ENCODE results near the gene NR3C1.

The NR3C1 gene

DNA sequence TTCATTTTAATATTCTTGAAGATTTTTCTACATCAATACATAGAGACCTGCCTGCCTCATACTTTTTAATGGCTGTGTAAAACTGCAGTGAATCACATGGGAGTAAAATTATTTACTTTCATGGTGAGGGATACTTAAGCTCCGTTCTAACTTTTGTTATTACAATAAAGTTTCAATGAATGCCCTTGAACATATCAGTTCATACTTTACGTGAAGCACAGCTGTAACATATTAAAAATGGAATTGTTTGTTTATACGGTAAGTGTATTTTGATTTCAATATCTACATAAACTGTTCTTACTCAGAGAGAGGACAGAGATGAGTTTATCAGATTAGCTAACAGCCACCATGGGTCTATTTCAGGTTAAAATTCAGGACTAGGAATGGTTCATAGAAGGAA is 155.1 kb downstream of the NR3C1 start:
- Histone ChIP-seq H3K27ac (no peak overlapping the region), H3K4me3 (no peak overlapping the region)

- Histone ChIP-seq H3K4me3 (no peak overlapping the region), H3K27ac (no peak overlapping the region)
These were observed 156.2 kb downstream of the NR3C1 start for GRCh38 chr5:143247134-143247815.

DNA sequence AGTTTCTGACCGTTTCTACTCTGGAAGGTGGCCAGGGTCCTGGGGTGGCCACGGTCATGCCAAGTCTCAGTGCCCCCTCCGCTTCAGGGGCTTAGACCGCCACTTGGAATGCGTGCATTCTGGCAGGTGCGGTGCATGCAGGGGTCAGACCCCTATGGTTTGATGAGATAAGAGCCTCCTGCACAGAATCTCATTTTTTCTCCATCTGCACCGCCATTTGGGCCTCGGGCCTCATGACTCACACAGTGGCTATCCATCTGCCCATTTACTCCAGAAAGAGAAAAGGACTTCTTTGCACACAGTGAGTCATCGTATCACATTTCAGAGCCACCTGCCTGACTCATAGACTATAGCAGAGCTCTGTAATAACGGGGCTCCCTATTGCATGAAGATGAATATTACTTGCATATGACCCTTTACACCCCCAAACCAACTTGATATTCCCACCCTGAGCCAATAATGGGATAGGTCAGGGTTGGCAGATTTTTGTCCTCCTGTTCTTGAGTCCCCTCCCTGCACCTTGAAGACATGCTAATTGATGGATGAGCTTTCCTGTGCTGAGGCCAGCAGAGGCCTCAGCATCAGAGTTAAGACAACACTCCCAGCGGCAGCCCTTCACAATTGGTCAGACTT is 157.4 kb downstream of the NR3C1 start:
- Histone ChIP-seq H3K27ac (no peak overlapping the region), H3K4me3 (no peak overlapping the region)

GRCh38 chr5:143244990-143245389 is 158.5 kb downstream of the NR3C1 start:
- no peak overlapping the region for H3K4me3 ChIP-seq
- peak overlapping the region in 12 of 21 experiments; percentile 36 to 84 (median 65) for H3K27ac ChIP-seq

GRCh38 chr5:143244000-143244736 is 159.3 kb downstream of the NR3C1 start:
- peak overlapping the region in 16 of 21 experiments; percentile 24 to 84 (median 59) for H3K27ac ChIP-seq
- H3K4me3 ChIP-seq: no peak overlapping the region

GRCh38 chr5:143243103-143243502 is 160.4 kb downstream of the NR3C1 start:
- Histone ChIP-seq H3K27ac (peak overlapping the region in 8 of 21 experiments; percentile 6 to 84 (median 50)), H3K4me3 (no peak overlapping the region)

DNA sequence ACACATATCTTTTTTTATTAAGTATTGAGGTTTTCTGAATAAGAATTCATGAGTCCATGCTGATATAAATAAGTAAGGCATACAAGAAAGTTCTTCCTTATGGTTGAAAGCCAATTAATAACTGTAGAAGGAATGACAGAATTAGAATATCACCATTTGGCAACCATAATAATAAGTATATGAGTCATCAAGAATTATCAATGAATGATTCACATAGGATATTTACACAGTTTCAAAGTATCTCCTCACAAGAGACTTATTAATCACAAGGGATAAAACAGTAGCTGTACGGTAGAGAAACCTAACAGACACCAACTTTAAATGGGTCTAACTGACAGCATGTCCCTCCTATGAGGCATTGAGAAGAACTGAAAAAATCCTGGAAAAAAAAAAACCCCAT is 161.6 kb downstream of the NR3C1 start:
- Histone ChIP-seq H3K27ac (no peak overlapping the region), H3K4me3 (no peak overlapping the region)

- Histone ChIP-seq H3K27ac (no peak overlapping the region), H3K4me3 (no peak overlapping the region)
These were observed 163.5 kb downstream of the NR3C1 start for GRCh38 chr5:143239882-143240518.

GRCh38 chr5:143238620-143239019 is 164.9 kb downstream of the NR3C1 start:
- H3K4me3 ChIP-seq: no peak overlapping the region
- H3K27ac ChIP-seq: no peak overlapping the region

DNA sequence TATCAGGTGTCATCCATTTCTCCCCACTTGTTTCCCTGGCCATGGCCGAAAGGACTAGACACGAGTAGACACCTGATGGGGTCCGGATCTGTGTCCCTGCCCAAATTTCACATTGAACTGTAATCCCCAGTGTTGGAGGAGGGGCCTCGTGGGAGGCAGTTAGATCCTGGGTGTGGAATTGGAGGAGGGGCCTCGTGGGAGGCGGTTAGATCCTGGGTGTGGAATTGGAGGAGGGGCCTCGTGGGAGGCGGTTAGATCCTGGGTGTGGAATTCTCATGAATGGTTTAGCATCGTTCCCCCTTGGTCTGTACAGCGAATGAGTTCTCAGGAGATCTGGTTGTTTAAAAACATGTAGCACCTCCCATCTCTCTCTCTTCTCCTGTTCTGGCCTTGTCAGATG is 165.8 kb downstream of the NR3C1 start:
- H3K27ac ChIP-seq: no peak overlapping the region
- no peak overlapping the region for H3K4me3 ChIP-seq

GRCh38 chr5:143236682-143237081 is 166.8 kb downstream of the NR3C1 start:
- Histone ChIP-seq H3K4me3 (no peak overlapping the region), H3K27ac (no peak overlapping the region)

- Histone ChIP-seq H3K4me3 (no peak overlapping the region), H3K27ac (peak overlapping the region in 11 of 21 experiments; percentile 11 to 80 (median 59))
These were observed 168.1 kb downstream of the NR3C1 start for GRCh38 chr5:143235423-143235822.

GRCh38 chr5:143234162-143234842 is 169.2 kb downstream of the NR3C1 start:
- H3K27ac ChIP-seq: peak overlapping the region in 11 of 21 experiments; percentile 22 to 80 (median 56)
- H3K4me3 ChIP-seq: no peak overlapping the region

DNA sequence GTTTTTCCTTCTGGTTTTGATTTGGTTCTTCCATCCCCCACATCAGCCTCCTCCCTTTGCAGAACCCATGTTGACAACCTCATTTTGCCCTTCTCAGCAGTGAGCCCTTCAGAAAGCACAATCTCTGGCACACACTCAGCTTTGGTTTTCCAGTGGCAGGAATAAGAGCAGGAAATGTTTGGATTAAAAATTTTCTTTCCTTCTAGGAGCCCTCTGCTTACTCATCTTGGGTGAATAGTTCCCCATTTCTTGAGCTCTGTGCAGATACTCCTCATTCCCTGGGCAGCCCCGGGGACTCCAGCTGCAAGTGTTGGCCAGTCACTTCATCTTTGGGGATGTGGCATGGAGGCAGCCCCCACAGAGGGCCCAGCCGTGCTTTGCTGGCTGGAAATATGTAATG is 170.5 kb downstream of the NR3C1 start:
- H3K27ac ChIP-seq: peak overlapping the region in 1 of 21 experiments; percentile 27
- H3K4me3 ChIP-seq: no peak overlapping the region

DNA sequence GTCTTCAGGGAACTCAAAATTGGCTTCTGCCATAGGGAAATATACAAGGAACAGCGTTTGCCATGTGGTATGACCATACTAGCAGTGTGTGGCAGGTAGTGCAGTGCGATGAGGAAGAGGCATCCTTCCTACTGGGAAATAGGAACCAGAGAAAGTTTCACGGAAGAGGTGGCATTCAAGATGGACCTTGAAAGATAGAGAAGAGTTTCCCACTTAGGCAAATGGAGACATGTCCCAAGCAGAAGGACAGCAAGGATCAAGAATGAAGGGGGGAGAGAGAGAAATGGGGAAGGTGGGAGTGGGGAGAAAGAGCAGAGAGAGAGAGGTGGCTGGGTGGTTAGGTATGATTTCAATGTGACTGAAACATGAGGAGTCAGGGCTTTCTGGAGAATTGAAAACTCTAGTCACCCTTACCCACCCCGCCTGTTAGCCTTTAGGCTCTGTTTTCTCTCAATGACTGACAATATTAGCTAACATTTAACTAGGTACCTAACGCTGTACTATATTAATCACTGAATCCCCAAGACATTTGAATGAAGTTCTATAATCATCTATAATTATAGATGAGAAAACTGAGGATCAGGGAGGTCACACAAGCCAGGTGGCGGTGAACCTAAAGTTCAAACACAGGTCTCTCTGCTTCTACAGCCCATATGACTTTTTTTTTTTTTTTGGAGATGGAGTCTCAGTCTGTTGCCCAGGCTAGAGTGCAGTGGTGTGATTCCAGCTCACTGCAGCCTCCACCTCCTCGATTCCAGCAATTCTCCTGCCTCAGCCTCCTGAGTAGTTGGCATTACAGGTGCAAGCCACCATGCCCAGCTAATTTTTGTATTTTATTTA is 171.3 kb downstream of the NR3C1 start:
- Histone ChIP-seq H3K27ac (peak overlapping the region in 2 of 21 experiments; percentile 28 to 63), H3K4me3 (no peak overlapping the region)

GRCh38 chr5:143231416-143231815 is 172.1 kb downstream of the NR3C1 start:
- no peak overlapping the region for H3K4me3 ChIP-seq

DNA sequence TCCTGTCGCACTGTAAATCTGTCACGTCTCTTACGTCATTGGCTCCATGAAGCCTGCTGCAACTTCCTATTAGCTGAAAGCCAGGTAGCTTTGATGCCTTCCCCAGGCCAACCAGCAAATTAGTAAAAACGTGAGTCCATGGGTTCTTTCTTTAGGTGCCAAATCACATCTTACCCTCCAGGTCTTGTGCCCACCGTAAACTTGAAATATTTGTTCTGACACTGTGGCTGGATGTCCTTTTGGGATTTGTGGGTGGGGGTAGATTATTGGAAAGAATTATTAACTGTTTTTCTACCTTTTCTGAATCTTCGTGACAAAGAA is 172.8 kb downstream of the NR3C1 start:
- H3K27ac ChIP-seq: peak overlapping the region in 9 of 21 experiments; percentile 6 to 89 (median 69)
- H3K4me3 ChIP-seq: no peak overlapping the region

More at GRCh38 chr5:143231416-143231815, 172.1 kb downstream of the NR3C1 start:
- H3K27ac ChIP-seq: peak overlapping the region in 7 of 21 experiments; percentile 0 to 84 (median 22)

GRCh38 chr5:143229896-143230675 is 173.4 kb downstream of the NR3C1 start:
- peak overlapping the region in 19 of 21 experiments; percentile 5 to 89 (median 67) for H3K27ac ChIP-seq
- H3K4me3 ChIP-seq: no peak overlapping the region
